Measurements from ENCODE around the gene NEMF. TPM values are rescaled to one million over a fixed set of nuclear protein-coding genes. Genes with fewer than 3 reads are reported as not detected.
A peak's percentile ranks its signal among the peaks of the same experiment; 100 is the strongest.

Gene NEMF
- polyA plus RNA-seq, 1 donor from 2014 or later = 91.0 TPM

GRCh38 chr14:49867831-49868719 lies 15.5 kb upstream of the NEMF start:
- Histone ChIP-seq H2AFZ (ENCODE audit: low read depth, low read length) (peak overlapping the region; percentile 48), H3K9ac (ENCODE audit: low read length) (peak overlapping the region; percentile 65), H4K20me1 (ENCODE audit: insufficient read depth) (no peaks in the 10 kb centered on the region), H3K27me3 (ENCODE audit: insufficient read depth, low read depth, low read length) (no peaks in the 10 kb centered on the region), H3K27ac (ENCODE audit: low read length) (peak overlapping the region; percentile 28), H3K79me2 (replicated peaks; ENCODE audit: insufficient read depth, low read length) (no peaks in the 10 kb centered on the region), H3F3A (ENCODE audit: insufficient read depth, low read length, poor library complexity, severe bottlenecking) (peaks cover 10% of the 10 kb centered on the region), H3K9me2 (ENCODE audit: insufficient read depth, low read length) (no peaks in the 10 kb centered on the region), H3K4me3 (ENCODE audit: low read length) (peak overlapping the region; percentile 77), H3K4me2 (ENCODE audit: low read length) (peak overlapping the region; percentile 82), H3K9me3 (ENCODE audit: low read length) (no peaks in the 10 kb centered on the region), H3K36me3 (ENCODE audit: insufficient read depth, low read length) (no peaks in the 10 kb centered on the region)
- TF ChIP-seq MXI1 (conservative IDR thresholded peaks at IDR 0.05; ENCODE audit: poor library complexity, severe bottlenecking) = peak; percentile 53
- TF ChIP-seq TAF1 (IDR thresholded peaks at IDR 0.05; ENCODE audit: low read depth) = no peak
- no peak for TF ChIP-seq EZH2 (IDR thresholded peaks at IDR 0.05; ENCODE audit: borderline replicate concordance, insufficient read depth, low read length, poor library complexity, severe bottlenecking)

DNA sequence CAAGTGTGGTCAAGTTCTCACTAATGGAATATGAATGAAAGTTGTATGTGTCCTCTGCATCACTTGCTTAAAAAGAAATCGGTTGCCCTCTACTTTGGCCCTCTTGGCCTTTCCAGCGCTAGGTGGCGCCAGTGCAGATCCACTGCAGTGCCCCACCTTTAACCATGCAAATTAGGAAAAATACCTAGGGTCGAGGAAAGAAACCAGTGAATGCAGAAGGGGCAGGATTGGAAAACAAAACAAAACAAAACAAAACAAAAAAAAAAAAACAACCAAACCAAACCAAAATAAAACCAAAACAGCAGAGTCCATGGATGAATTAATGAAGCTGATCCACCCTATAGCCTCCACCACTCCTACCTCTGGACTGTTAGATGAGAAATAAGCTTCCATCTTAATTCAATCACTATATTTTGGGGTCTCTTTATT lies 12.9 kb upstream of the NEMF start:
- no peaks in the 10 kb centered on the region for H3K27me3 ChIP-seq (ENCODE audit: insufficient read depth, low read depth, low read length)
- no peaks in the 10 kb centered on the region for H3K9me3 ChIP-seq (ENCODE audit: low read length)
- H2AFZ ChIP-seq (ENCODE audit: low read depth, low read length) = no peak overlapping the region
- H4K20me1 ChIP-seq (ENCODE audit: insufficient read depth) = no peaks in the 10 kb centered on the region
- H3K4me3 ChIP-seq (ENCODE audit: low read length) = no peak overlapping the region
- H3K9me2 ChIP-seq (ENCODE audit: insufficient read depth, low read length) = no peaks in the 10 kb centered on the region
- no peak overlapping the region for H3K27ac ChIP-seq (ENCODE audit: low read length)
- no peak overlapping the region for H3K9ac ChIP-seq (ENCODE audit: low read length)
- no peaks in the 10 kb centered on the region for H3K79me2 ChIP-seq (replicated peaks; ENCODE audit: insufficient read depth, low read length)
- H3F3A ChIP-seq (ENCODE audit: insufficient read depth, low read length, poor library complexity, severe bottlenecking) = peaks cover 14% of the 10 kb centered on the region
- no peaks in the 10 kb centered on the region for H3K36me3 ChIP-seq (ENCODE audit: insufficient read depth, low read length)
- H3K4me2 ChIP-seq (ENCODE audit: low read length) = no peak overlapping the region
- TF ChIP-seq MXI1 (conservative IDR thresholded peaks at IDR 0.05; ENCODE audit: poor library complexity, severe bottlenecking) = no peak
- TF ChIP-seq SMC3 (conservative IDR thresholded peaks at IDR 0.05; ENCODE audit: poor library complexity) = peak; percentile 78
- TF ChIP-seq TAF1 (IDR thresholded peaks at IDR 0.05; ENCODE audit: low read depth) = no peak
- TF ChIP-seq EZH2 (IDR thresholded peaks at IDR 0.05; ENCODE audit: borderline replicate concordance, insufficient read depth, low read length, poor library complexity, severe bottlenecking) = no peak
- TF ChIP-seq, protein P1, sequence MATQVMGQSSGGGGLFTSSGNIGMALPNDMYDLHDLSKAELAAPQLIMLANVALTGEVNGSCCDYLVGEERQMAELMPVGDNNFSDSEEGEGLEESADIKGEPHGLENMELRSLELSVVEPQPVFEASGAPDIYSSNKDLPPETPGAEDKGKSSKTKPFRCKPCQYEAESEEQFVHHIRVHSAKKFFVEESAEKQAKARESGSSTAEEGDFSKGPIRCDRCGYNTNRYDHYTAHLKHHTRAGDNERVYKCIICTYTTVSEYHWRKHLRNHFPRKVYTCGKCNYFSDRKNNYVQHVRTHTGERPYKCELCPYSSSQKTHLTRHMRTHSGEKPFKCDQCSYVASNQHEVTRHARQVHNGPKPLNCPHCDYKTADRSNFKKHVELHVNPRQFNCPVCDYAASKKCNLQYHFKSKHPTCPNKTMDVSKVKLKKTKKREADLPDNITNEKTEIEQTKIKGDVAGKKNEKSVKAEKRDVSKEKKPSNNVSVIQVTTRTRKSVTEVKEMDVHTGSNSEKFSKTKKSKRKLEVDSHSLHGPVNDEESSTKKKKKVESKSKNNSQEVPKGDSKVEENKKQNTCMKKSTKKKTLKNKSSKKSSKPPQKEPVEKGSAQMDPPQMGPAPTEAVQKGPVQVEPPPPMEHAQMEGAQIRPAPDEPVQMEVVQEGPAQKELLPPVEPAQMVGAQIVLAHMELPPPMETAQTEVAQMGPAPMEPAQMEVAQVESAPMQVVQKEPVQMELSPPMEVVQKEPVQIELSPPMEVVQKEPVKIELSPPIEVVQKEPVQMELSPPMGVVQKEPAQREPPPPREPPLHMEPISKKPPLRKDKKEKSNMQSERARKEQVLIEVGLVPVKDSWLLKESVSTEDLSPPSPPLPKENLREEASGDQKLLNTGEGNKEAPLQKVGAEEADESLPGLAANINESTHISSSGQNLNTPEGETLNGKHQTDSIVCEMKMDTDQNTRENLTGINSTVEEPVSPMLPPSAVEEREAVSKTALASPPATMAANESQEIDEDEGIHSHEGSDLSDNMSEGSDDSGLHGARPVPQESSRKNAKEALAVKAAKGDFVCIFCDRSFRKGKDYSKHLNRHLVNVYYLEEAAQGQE (IDR thresholded peaks at IDR 0.05; ENCODE audit: borderline replicate concordance) = no peak
- TF ChIP-seq POLR2AphosphoS5 (IDR thresholded peaks at IDR 0.05) = no peak
- TF ChIP-seq, protein P2, sequence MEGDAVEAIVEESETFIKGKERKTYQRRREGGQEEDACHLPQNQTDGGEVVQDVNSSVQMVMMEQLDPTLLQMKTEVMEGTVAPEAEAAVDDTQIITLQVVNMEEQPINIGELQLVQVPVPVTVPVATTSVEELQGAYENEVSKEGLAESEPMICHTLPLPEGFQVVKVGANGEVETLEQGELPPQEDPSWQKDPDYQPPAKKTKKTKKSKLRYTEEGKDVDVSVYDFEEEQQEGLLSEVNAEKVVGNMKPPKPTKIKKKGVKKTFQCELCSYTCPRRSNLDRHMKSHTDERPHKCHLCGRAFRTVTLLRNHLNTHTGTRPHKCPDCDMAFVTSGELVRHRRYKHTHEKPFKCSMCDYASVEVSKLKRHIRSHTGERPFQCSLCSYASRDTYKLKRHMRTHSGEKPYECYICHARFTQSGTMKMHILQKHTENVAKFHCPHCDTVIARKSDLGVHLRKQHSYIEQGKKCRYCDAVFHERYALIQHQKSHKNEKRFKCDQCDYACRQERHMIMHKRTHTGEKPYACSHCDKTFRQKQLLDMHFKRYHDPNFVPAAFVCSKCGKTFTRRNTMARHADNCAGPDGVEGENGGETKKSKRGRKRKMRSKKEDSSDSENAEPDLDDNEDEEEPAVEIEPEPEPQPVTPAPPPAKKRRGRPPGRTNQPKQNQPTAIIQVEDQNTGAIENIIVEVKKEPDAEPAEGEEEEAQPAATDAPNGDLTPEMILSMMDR (IDR thresholded peaks at IDR 0.05; ENCODE audit: poor library complexity, severe bottlenecking) = peak; percentile 77
- no peak for TF ChIP-seq EP300 (conservative IDR thresholded peaks at IDR 0.05; ENCODE audit: poor library complexity, severe bottlenecking)
- TF ChIP-seq RAD21 (conservative IDR thresholded peaks at IDR 0.05) = peak; percentile 64
